ENCODE data around the gene PALLD. TPM values are rescaled to one million over a fixed set of nuclear protein-coding genes. Genes with fewer than 3 reads are reported as not detected.

The PALLD gene
- total and polyA plus RNA-seq, 2 of the 13 experiments (the other 11 are each of a cell fraction or from before 2014, with no cell fraction given) = 0.50 to 1.5 TPM

DNA sequence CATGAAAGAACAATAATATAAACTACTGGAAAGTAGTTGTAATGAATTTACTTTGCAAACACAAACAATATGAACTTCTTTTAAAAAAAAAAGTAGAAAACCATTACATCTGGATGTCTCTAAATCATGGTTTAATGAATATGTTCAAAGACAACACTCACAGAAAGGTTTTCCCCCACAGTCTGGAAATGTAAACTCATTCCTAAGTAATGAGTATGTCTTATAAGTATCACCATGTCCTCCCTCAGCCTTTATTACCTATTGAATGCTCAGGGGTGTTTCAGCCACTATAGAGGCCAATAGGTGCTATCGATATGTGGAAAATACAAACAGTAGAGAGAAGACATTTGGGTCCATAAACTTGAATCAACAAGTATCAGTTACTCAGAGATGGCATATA lies 186.7 kb downstream of the PALLD start:
- no peaks in the 10 kb centered on the region for H3K79me2 ChIP-seq (ENCODE audit: insufficient read depth, low read length)
- no peak for ATAC-seq
- TF ChIP-seq ZNF556 (CRISPR knock-in tag; IDR thresholded peaks at IDR 0.05; ENCODE audit: borderline replicate concordance) (no peak), THRA (CRISPR knock-in tag; IDR thresholded peaks at IDR 0.05; ENCODE audit: borderline replicate concordance) (no peak), RCOR2 (CRISPR knock-in tag; IDR thresholded peaks at IDR 0.05) (no peak), CHD2 (IDR thresholded peaks at IDR 0.05; ENCODE audit: low read depth, low read length) (no peak), ZFYVE20 (CRISPR knock-in tag; IDR thresholded peaks at IDR 0.05; ENCODE audit: borderline replicate concordance, low read depth) (no peak), JUNB (CRISPR knock-in tag; IDR thresholded peaks at IDR 0.05; ENCODE audit: borderline replicate concordance) (no peak), ZNF296 (CRISPR knock-in tag; conservative IDR thresholded peaks at IDR 0.05) (no peak), PCBP2 (optimal IDR thresholded peaks at IDR 0.05; ENCODE audit: low read depth, low read length, poor library complexity, severe bottlenecking) (no peak), NONO (IDR thresholded peaks at IDR 0.05) (no peak), NONO (CRISPR knock-in tag; conservative IDR thresholded peaks at IDR 0.05) (no peak), SMAD3 (CRISPR knock-in tag; IDR thresholded peaks at IDR 0.05) (no peak)
- TF ChIP-seq, protein P1, sequence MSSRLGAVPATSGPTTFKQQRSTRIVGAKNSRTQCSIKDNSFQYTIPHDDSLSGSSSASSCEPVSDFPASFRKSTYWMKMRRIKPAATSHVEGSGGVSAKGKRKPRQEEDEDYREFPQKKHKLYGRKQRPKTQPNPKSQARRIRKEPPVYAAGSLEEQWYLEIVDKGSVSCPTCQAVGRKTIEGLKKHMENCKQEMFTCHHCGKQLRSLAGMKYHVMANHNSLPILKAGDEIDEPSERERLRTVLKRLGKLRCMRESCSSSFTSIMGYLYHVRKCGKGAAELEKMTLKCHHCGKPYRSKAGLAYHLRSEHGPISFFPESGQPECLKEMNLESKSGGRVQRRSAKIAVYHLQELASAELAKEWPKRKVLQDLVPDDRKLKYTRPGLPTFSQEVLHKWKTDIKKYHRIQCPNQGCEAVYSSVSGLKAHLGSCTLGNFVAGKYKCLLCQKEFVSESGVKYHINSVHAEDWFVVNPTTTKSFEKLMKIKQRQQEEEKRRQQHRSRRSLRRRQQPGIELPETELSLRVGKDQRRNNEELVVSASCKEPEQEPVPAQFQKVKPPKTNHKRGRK (CRISPR knock-in tag; IDR thresholded peaks at IDR 0.05) = no peak
- TF ChIP-seq, protein P2, sequence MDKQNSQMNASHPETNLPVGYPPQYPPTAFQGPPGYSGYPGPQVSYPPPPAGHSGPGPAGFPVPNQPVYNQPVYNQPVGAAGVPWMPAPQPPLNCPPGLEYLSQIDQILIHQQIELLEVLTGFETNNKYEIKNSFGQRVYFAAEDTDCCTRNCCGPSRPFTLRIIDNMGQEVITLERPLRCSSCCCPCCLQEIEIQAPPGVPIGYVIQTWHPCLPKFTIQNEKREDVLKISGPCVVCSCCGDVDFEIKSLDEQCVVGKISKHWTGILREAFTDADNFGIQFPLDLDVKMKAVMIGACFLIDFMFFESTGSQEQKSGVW (CRISPR knock-in tag; IDR thresholded peaks at IDR 0.05; ENCODE audit: borderline replicate concordance) = no peak
- no peak overlapping the region for H2AFZ ChIP-seq (ENCODE audit: low read length)
- intact Hi-C loops (cut with micrococcal nuclease; ENCODE audit: unreplicated experiment) = no loop called here
- no peaks in the 10 kb centered on the region for H3K27me3 ChIP-seq (ENCODE audit: control insufficient read depth in 1 of 2, insufficient read depth in 2 of 2, low read length in 2 of 2)
- no peak overlapping the region for H3K9ac ChIP-seq (ENCODE audit: insufficient read depth, low read depth, low read length)
- in situ Hi-C loops (cut with HindIII; ENCODE audit: extremely low pct_ligation_motif_present, low pct_unique_long_range_greater_than_20kb) = no loop called here
- BruUV-seq (replicated peaks) = no TSS peak
- ChIA-PET CTCF (ENCODE audit: low intra/inter-chr PET ratio, low total read pairs) (no interaction called here), POLR2A (no interaction called here)
- H3K36me3 ChIP-seq (replicated peaks in 1 of 2; ENCODE audit: control insufficient read depth in 1 of 2, insufficient read depth in 2 of 2, low read length in 2 of 2) = no peaks in the 10 kb centered on the region
- H3K4me2 ChIP-seq (ENCODE audit: low read depth, low read length) = no peak overlapping the region
- peaks cover 12% of the 10 kb centered on the region for H3K4me1 ChIP-seq (ENCODE audit: insufficient read depth, low read length)
- no peak for DNase-seq (ENCODE audit: low spot score)
- H3K27ac ChIP-seq (ENCODE audit: extremely low read length, insufficient read depth, low read length) = no peak overlapping the region
- no peak overlapping the region for H3K4me3 ChIP-seq (replicated peaks in 1 of 3; ENCODE audit: insufficient read depth in 1 of 3, low read depth in 2 of 3, low read length in 3 of 3)
- no peak for FAIRE-seq
- 95% methylated on average over 1 of the region's 1 CpG for WGBS (ENCODE audit: low lambda C conversion rate)
- H3K9me3 ChIP-seq (ENCODE audit: low read length) = no peaks in the 10 kb centered on the region
- H4K20me1 ChIP-seq (ENCODE audit: insufficient read depth, low read length) = no peaks in the 10 kb centered on the region
